GM23338 (cell line): ENCODE data around the gene SORBS1. TPM values are rescaled to one million over a fixed set of nuclear protein-coding genes. Genes with fewer than 3 reads are reported as not detected.

ENCODE experiments used
- ATAC-seq: fragments of 200-7000 bp; cut with Tn5 transposase; 3 replicates; pipeline ENCODE4 v1.9.1; 2020
- DNase-seq: peaks from one replicate; pipeline ENCODE4 v3.0.0-alpha.2; 2015; ENCODE audit warnings: low spot score
- H2AFZ ChIP-seq: fragments of 200-600 bp; sonication (generic); 2 replicates; pipeline ENCODE4 v1.8.0; 2016; ENCODE audit warnings: antibody characterized with exemption, mild to moderate bottlenecking, moderate library complexity
- H3F3A ChIP-seq: fragments of 200-600 bp; sonication (generic); replicated peaks from 2 replicates; pipeline ENCODE4 v1.8.0; 2017; ENCODE audit warnings: antibody characterized with exemption, mixed run types, low read depth
- H3K27ac ChIP-seq: fragments of 200-600 bp; sonication (generic); 2 replicates; pipeline ENCODE4 v1.6.1; 2016; ENCODE audit warnings: low read depth
- H3K27me3 ChIP-seq: fragments of 200-600 bp; sonication (generic); 2 replicates; pipeline ENCODE4 v1.8.0; 2016; ENCODE audit warnings: mild to moderate bottlenecking, mixed run types, moderate library complexity; ENCODE audit not compliant: insufficient read depth
- H3K36me3 ChIP-seq: fragments of 200-600 bp; sonication (generic); 2 replicates; pipeline ENCODE4 v1.8.0; 2016; ENCODE audit warnings: mild to moderate bottlenecking; ENCODE audit not compliant: insufficient read depth
- H3K4me1 ChIP-seq: fragments of 200-600 bp; sonication (generic); 2 replicates; pipeline ENCODE4 v1.8.0; 2016; ENCODE audit warnings: mild to moderate bottlenecking, moderate library complexity; ENCODE audit not compliant: insufficient read depth
- H3K4me2 ChIP-seq: fragments of 200-600 bp; sonication (generic); 2 replicates; pipeline ENCODE4 v1.7.1; 2017; ENCODE audit warnings: mixed run types
- H3K4me3 ChIP-seq: fragments of 200-600 bp; sonication (generic); 2 replicates; pipeline ENCODE4 v1.6.1; 2016; ENCODE audit warnings: mixed run types
- H3K79me2 ChIP-seq: fragments of 200-600 bp; sonication (generic); replicated peaks from 2 replicates; pipeline ENCODE4 v1.8.0; 2017; ENCODE audit warnings: mild to moderate bottlenecking; ENCODE audit not compliant: insufficient read depth
- H3K9me2 ChIP-seq: fragments of 200-600 bp; sonication (generic); 2 replicates; pipeline ENCODE4 v1.8.0; 2017; ENCODE audit not compliant: insufficient read depth
- H4K20me1 ChIP-seq: fragments of 200-600 bp; sonication (generic); replicated peaks from 2 replicates; pipeline ENCODE4 v1.8.0; 2017; ENCODE audit warnings: mild to moderate bottlenecking; ENCODE audit not compliant: insufficient read depth
- H3K27ac Mint-ChIP-seq: 2 replicates; pipeline ENCODE4 v1.8.0; 2020; ENCODE audit warnings: inconsistent platforms, mild to moderate bottlenecking, moderate library complexity, mixed read lengths
- H3K27me3 Mint-ChIP-seq: 3 replicates; pipeline ENCODE4 v1.8.0; 2022; ENCODE audit warnings: low read depth, mild to moderate bottlenecking, moderate library complexity, mixed read lengths, inconsistent platforms; ENCODE audit not compliant: insufficient read depth, poor library complexity
- H3K36me3 Mint-ChIP-seq: 3 replicates; pipeline ENCODE4 v1.8.0; 2021; ENCODE audit warnings: low read depth, mild to moderate bottlenecking, inconsistent platforms, moderate library complexity, mixed read lengths
- H3K4me1 Mint-ChIP-seq: 3 replicates; pipeline ENCODE4 v1.8.0; 2020; ENCODE audit warnings: mild to moderate bottlenecking, inconsistent platforms, mixed read lengths
- H3K4me3 Mint-ChIP-seq: 3 replicates; pipeline ENCODE4 v1.8.0; 2021; ENCODE audit warnings: moderate library complexity, mild to moderate bottlenecking, inconsistent platforms, mixed read lengths
- H3K9me3 Mint-ChIP-seq: 3 replicates; pipeline ENCODE4 v1.8.0; 2020; ENCODE audit warnings: moderate library complexity, mild to moderate bottlenecking, inconsistent platforms, mixed read lengths
- CREB1 ChIP-seq: fragments of 250-450 bp; sonication (Bioruptor Pico); IDR thresholded peaks from 2 replicates; pipeline ENCODE4 v1.5.0; 2020; ENCODE audit warnings: low read depth, mild to moderate bottlenecking, moderate library complexity
- EZH2 ChIP-seq: fragments of 200-600 bp; sonication (generic); IDR thresholded peaks from one replicate; pipeline ENCODE4 v1.8.0; 2017; ENCODE audit warnings: antibody characterized with exemption, mild to moderate bottlenecking, low read depth; ENCODE audit not compliant: unreplicated experiment
- JUNB ChIP-seq: IDR thresholded peaks from one replicate; pipeline ENCODE4 v1.6.1; 2016; ENCODE audit warnings: antibody characterized with exemption; ENCODE audit not compliant: unreplicated experiment
- NANOG ChIP-seq: IDR thresholded peaks from 2 replicates; pipeline ENCODE4 v1.6.1; 2016; ENCODE audit warnings: antibody characterized with exemption, borderline replicate concordance
- POLR2AphosphoS5 ChIP-seq: IDR thresholded peaks from 2 replicates; pipeline ENCODE4 v1.6.1; 2016; ENCODE audit warnings: antibody characterized with exemption, low read depth
- STAT1 ChIP-seq: IDR thresholded peaks from one replicate; pipeline ENCODE4 v1.6.1; 2016; ENCODE audit warnings: antibody characterized with exemption; ENCODE audit not compliant: unreplicated experiment
- ZNF114 ChIP-seq: fragments of 250-450 bp; sonication (Bioruptor Pico); IDR thresholded peaks from 2 replicates; pipeline ENCODE4 v1.5.0; 2020; ENCODE audit warnings: mild to moderate bottlenecking, moderate library complexity
- ZNF331 ChIP-seq: fragments of 250-450 bp; sonication (Bioruptor Pico); IDR thresholded peaks from 2 replicates; pipeline ENCODE4 v1.5.0; 2020; ENCODE audit warnings: low read depth, mild to moderate bottlenecking, moderate library complexity
- polyA plus RNA-seq: library from polyadenylated mRNA; unstranded; fragments of >200 nt; fragmentation: Nextera tagmentation; extraction: Ambion mirVana; gene quantifications from 2 replicates; pipeline ENCODE4 v1.2.1, GENCODE V29; 2016
- total RNA-seq: library from RNA; depleted of rRNA; stranded (reverse); fragments of >200 nt; shearing (Covaris generic); gene quantifications from 2 replicates; pipeline ENCODE4 v1.2.3, GENCODE V29; 2014
- TF ChIP-seq, protein P1 (sequence below): IDR thresholded peaks from one replicate; pipeline ENCODE4 v1.6.1; 2018; ENCODE audit warnings: antibody characterized with exemption; ENCODE audit not compliant: unreplicated experiment
- TF ChIP-seq, protein P2 (sequence below): IDR thresholded peaks from 2 replicates; pipeline ENCODE4 v1.6.1; 2016; ENCODE audit warnings: antibody characterized with exemption
- TF ChIP-seq, protein P3 (sequence below): fragments of 250-450 bp; sonication (Bioruptor Pico); IDR thresholded peaks from 2 replicates; pipeline ENCODE4 v1.5.0; 2020; ENCODE audit warnings: mild to moderate bottlenecking, moderate library complexity
- TF ChIP-seq, protein P4 (sequence below), 2 experiments: fragments of 200-600 bp in 1 of 2; sonication (generic) in 1 of 2; conservative IDR thresholded peaks; 2 replicates each; pipeline versions ENCODE4 v1.5.1 to v1.6.1; 2016 to 2017; ENCODE audit warnings: antibody characterized with exemption in 2 of 2, low read depth in 2 of 2, mild to moderate bottlenecking in 2 of 2, moderate library complexity in 1 of 2

SORBS1 gene
- total and polyA plus RNA-seq, 2 experiments from 2014 or later: 47.7 to 51.5 TPM

DNA sequence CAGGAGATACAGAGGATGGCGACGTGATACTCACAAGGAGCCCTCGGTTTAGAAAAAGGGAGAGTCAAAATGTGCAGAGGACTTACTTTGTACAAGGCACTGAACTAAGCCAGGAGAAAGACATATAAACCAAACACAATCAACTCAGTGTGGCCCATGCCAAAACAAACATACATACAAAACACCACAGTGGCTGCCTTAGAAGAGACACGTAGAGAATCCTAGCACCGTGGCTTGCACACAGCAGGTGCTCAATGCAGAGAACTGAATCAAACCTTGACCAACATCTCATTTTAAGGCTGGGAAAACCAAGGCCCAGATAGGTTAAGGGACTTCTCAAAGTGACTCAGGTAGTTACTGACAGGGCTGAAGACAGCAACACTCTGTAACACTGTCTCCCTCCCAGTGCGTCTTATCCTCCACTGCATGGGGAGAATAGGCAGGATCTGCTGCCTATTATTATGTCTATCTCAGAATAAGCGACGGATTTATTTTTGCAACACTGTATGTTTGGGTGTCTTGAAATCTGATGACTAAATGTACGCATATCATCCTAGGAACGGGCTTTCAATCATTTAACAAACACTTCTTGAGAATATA, 11.0 kb downstream of the SORBS1 start:
- peaks cover 49% of the 10 kb centered on the region for H3K4me1 ChIP-seq
- Mint-ChIP-seq H3K9me3 (peaks cover 3% of the 10 kb centered on the region; the same call in 2 of the 3 replicates), H3K4me3 (no peak overlapping the region; the same call in 2 of the 3 replicates), H3K27me3 (peaks cover 12% of the 10 kb centered on the region), H3K36me3 (peaks cover 11% of the 10 kb centered on the region), H3K27ac (peak overlapping the region; percentile 74), H3K4me1 (peaks cover 42% of the 10 kb centered on the region)
- H3K4me3 ChIP-seq: no peak overlapping the region
- no peaks in the 10 kb centered on the region for H3K27me3 ChIP-seq
- H3K9me2 ChIP-seq: no peaks in the 10 kb centered on the region
- peaks cover 3% of the 10 kb centered on the region; the same call in 1 of the 2 replicates for H4K20me1 ChIP-seq
- H2AFZ ChIP-seq: no peak overlapping the region
- peak overlapping the region; percentile 37 for H3K4me2 ChIP-seq
- DNase-seq: no peak
- H3K79me2 ChIP-seq: peaks cover 88% of the 10 kb centered on the region
- H3K27ac ChIP-seq: peak overlapping the region; percentile 81
- no peak for ATAC-seq
- H3F3A ChIP-seq: 0 out of 2 replicates have a peak, but pooled peaks cover 4% of the 10 kb centered on the region
- 0 out of 2 replicates have a peak, but pooled peaks cover 4% of the 10 kb centered on the region for H3K36me3 ChIP-seq
- TF ChIP-seq, protein P1, sequence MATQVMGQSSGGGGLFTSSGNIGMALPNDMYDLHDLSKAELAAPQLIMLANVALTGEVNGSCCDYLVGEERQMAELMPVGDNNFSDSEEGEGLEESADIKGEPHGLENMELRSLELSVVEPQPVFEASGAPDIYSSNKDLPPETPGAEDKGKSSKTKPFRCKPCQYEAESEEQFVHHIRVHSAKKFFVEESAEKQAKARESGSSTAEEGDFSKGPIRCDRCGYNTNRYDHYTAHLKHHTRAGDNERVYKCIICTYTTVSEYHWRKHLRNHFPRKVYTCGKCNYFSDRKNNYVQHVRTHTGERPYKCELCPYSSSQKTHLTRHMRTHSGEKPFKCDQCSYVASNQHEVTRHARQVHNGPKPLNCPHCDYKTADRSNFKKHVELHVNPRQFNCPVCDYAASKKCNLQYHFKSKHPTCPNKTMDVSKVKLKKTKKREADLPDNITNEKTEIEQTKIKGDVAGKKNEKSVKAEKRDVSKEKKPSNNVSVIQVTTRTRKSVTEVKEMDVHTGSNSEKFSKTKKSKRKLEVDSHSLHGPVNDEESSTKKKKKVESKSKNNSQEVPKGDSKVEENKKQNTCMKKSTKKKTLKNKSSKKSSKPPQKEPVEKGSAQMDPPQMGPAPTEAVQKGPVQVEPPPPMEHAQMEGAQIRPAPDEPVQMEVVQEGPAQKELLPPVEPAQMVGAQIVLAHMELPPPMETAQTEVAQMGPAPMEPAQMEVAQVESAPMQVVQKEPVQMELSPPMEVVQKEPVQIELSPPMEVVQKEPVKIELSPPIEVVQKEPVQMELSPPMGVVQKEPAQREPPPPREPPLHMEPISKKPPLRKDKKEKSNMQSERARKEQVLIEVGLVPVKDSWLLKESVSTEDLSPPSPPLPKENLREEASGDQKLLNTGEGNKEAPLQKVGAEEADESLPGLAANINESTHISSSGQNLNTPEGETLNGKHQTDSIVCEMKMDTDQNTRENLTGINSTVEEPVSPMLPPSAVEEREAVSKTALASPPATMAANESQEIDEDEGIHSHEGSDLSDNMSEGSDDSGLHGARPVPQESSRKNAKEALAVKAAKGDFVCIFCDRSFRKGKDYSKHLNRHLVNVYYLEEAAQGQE: no peak
- TF ChIP-seq NANOG: no peak
- TF ChIP-seq, protein P2, sequence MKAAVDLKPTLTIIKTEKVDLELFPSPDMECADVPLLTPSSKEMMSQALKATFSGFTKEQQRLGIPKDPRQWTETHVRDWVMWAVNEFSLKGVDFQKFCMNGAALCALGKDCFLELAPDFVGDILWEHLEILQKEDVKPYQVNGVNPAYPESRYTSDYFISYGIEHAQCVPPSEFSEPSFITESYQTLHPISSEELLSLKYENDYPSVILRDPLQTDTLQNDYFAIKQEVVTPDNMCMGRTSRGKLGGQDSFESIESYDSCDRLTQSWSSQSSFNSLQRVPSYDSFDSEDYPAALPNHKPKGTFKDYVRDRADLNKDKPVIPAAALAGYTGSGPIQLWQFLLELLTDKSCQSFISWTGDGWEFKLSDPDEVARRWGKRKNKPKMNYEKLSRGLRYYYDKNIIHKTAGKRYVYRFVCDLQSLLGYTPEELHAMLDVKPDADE: no peak
- TF ChIP-seq ZNF331 (CRISPR knock-in tag): no peak
- TF ChIP-seq, protein P3, sequence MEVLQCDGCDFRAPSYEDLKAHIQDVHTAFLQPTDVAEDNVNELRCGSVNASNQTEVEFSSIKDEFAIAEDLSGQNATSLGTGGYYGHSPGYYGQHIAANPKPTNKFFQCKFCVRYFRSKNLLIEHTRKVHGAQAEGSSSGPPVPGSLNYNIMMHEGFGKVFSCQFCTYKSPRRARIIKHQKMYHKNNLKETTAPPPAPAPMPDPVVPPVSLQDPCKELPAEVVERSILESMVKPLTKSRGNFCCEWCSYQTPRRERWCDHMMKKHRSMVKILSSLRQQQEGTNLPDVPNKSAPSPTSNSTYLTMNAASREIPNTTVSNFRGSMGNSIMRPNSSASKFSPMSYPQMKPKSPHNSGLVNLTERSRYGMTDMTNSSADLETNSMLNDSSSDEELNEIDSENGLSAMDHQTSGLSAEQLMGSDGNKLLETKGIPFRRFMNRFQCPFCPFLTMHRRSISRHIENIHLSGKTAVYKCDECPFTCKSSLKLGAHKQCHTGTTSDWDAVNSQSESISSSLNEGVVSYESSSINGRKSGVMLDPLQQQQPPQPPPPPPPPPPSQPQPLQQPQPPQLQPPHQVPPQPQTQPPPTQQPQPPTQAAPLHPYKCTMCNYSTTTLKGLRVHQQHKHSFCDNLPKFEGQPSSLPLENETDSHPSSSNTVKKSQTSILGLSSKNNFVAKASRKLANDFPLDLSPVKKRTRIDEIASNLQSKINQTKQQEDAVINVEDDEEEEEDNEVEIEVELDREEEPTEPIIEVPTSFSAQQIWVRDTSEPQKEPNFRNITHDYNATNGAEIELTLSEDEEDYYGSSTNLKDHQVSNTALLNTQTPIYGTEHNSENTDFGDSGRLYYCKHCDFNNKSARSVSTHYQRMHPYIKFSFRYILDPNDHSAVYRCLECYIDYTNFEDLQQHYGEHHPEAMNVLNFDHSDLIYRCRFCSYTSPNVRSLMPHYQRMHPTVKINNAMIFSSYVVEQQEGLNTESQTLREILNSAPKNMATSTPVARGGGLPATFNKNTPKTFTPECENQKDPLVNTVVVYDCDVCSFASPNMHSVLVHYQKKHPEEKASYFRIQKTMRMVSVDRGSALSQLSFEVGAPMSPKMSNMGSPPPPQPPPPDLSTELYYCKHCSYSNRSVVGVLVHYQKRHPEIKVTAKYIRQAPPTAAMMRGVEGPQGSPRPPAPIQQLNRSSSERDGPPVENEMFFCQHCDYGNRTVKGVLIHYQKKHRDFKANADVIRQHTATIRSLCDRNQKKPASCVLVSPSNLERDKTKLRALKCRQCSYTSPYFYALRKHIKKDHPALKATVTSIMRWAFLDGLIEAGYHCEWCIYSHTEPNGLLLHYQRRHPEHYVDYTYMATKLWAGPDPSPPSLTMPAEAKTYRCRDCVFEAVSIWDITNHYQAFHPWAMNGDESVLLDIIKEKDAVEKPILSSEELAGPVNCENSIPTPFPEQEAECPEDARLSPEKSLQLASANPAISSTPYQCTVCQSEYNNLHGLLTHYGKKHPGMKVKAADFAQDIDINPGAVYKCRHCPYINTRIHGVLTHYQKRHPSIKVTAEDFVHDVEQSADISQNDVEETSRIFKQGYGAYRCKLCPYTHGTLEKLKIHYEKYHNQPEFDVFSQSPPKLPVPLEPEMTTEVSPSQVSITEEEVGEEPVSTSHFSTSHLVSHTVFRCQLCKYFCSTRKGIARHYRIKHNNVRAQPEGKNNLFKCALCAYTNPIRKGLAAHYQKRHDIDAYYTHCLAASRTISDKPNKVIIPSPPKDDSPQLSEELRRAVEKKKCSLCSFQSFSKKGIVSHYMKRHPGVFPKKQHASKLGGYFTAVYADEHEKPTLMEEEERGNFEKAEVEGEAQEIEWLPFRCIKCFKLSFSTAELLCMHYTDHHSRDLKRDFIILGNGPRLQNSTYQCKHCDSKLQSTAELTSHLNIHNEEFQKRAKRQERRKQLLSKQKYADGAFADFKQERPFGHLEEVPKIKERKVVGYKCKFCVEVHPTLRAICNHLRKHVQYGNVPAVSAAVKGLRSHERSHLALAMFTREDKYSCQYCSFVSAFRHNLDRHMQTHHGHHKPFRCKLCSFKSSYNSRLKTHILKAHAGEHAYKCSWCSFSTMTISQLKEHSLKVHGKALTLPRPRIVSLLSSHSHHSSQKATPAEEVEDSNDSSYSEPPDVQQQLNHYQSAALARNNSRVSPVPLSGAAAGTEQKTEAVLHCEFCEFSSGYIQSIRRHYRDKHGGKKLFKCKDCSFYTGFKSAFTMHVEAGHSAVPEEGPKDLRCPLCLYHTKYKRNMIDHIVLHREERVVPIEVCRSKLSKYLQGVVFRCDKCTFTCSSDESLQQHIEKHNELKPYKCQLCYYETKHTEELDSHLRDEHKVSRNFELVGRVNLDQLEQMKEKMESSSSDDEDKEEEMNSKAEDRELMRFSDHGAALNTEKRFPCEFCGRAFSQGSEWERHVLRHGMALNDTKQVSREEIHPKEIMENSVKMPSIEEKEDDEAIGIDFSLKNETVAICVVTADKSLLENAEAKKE (CRISPR knock-in tag): no peak
- TF ChIP-seq POLR2AphosphoS5: no peak
- no peak for TF ChIP-seq JUNB
- TF ChIP-seq ZNF114 (CRISPR knock-in tag): no peak
- TF ChIP-seq STAT1: no peak
- no peak for TF ChIP-seq CREB1 (CRISPR knock-in tag)
- no peak for TF ChIP-seq EZH2
- TF ChIP-seq, protein P4, sequence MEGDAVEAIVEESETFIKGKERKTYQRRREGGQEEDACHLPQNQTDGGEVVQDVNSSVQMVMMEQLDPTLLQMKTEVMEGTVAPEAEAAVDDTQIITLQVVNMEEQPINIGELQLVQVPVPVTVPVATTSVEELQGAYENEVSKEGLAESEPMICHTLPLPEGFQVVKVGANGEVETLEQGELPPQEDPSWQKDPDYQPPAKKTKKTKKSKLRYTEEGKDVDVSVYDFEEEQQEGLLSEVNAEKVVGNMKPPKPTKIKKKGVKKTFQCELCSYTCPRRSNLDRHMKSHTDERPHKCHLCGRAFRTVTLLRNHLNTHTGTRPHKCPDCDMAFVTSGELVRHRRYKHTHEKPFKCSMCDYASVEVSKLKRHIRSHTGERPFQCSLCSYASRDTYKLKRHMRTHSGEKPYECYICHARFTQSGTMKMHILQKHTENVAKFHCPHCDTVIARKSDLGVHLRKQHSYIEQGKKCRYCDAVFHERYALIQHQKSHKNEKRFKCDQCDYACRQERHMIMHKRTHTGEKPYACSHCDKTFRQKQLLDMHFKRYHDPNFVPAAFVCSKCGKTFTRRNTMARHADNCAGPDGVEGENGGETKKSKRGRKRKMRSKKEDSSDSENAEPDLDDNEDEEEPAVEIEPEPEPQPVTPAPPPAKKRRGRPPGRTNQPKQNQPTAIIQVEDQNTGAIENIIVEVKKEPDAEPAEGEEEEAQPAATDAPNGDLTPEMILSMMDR (conservative IDR thresholded peaks at IDR 0.05; ENCODE audit: low read depth in 2 of 2): no peak
